Measurements from ENCODE around the gene STAT5A. TPM values are rescaled to one million over a fixed set of nuclear protein-coding genes. Genes with fewer than 3 reads are reported as not detected.

Gene STAT5A
- total RNA-seq, 2 donors from 2014 or later: 3.5 to 4.8 TPM

- Histone ChIP-seq H3K9ac (ENCODE audit: extremely low read depth, low read length, poor library complexity, severe bottlenecking) (no peak overlapping the region), H3K4me1 (ENCODE audit: control insufficient read depth, insufficient read depth, low read length) (no peaks in the 10 kb centered on the region), H3K36me3 (ENCODE audit: control insufficient read depth, insufficient read depth, low read length) (no peaks in the 10 kb centered on the region), H3K4me3 (ENCODE audit: low read length) (no peak overlapping the region), H3K9me3 (ENCODE audit: control insufficient read depth, low read length) (no peaks in the 10 kb centered on the region), H3K27me3 (ENCODE audit: control insufficient read depth, insufficient read depth, low read length, poor library complexity, severe bottlenecking) (peaks cover 21% of the 10 kb centered on the region), H3K27ac (ENCODE audit: low read depth, low read length) (no peak overlapping the region)
- Mint-ChIP-seq H3K27ac (no peak overlapping the region), H3K9me3 (no peaks in the 10 kb centered on the region), H3K27me3 (ENCODE audit: insufficient read depth) (peaks cover 16% of the 10 kb centered on the region), H3K36me3 (ENCODE audit: low read depth) (no peaks in the 10 kb centered on the region), H3K4me3 (no peak overlapping the region), H3K4me1 (peaks cover 3% of the 10 kb centered on the region)
- TF ChIP-seq, protein P1, sequence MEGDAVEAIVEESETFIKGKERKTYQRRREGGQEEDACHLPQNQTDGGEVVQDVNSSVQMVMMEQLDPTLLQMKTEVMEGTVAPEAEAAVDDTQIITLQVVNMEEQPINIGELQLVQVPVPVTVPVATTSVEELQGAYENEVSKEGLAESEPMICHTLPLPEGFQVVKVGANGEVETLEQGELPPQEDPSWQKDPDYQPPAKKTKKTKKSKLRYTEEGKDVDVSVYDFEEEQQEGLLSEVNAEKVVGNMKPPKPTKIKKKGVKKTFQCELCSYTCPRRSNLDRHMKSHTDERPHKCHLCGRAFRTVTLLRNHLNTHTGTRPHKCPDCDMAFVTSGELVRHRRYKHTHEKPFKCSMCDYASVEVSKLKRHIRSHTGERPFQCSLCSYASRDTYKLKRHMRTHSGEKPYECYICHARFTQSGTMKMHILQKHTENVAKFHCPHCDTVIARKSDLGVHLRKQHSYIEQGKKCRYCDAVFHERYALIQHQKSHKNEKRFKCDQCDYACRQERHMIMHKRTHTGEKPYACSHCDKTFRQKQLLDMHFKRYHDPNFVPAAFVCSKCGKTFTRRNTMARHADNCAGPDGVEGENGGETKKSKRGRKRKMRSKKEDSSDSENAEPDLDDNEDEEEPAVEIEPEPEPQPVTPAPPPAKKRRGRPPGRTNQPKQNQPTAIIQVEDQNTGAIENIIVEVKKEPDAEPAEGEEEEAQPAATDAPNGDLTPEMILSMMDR (conservative IDR thresholded peaks at IDR 0.05): no peak
- WGBS, 2 experiments (ENCODE audit: insufficient coverage in 1 of 2, insufficient read length in 1 of 2): 90 to 100% methylated on average over 5 to 7 of the region's 7 CpGs
- DNase-seq: peak; percentile 40
Observed at GRCh38 chr17:42283241-42284023, 4.9 kb upstream of the STAT5A start.

GRCh38 chr17:42284024-42284369 is 4.3 kb upstream of the STAT5A start:
- H3K4me3 Mint-ChIP-seq: no peak overlapping the region

DNA sequence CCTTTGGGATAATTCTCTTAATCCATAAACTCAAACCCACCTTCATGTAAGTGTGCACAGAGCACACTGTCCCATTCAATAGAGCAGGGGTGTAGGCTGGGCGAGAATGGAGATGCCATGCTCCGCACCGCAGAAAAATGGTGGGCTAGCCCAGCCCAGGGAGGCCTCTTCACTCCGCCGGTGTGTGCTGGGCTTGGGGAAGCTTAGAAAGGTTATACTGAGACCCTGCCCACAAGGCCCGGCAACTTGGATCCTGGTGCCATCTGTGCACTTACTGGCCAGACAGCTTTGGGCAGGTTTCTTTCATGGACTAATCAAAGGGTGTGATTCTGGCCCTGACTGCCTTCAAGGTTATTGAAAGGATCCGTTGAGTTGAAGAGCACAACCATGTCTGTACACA is 3.7 kb upstream of the STAT5A start:
- H3K4me3 Mint-ChIP-seq: no peak overlapping the region
- Histone ChIP-seq H3K9ac (ENCODE audit: extremely low read depth, low read length, poor library complexity, severe bottlenecking) (no peak overlapping the region), H3K4me3 (ENCODE audit: low read length) (no peak overlapping the region), H3K36me3 (ENCODE audit: control insufficient read depth, insufficient read depth, low read length) (no peaks in the 10 kb centered on the region), H3K27me3 (ENCODE audit: control insufficient read depth, insufficient read depth, low read length, poor library complexity, severe bottlenecking) (peaks cover 32% of the 10 kb centered on the region), H3K9me3 (ENCODE audit: control insufficient read depth, low read length) (no peaks in the 10 kb centered on the region), H3K4me1 (ENCODE audit: control insufficient read depth, insufficient read depth, low read length) (no peaks in the 10 kb centered on the region), H3K27ac (ENCODE audit: low read depth, low read length) (no peak overlapping the region)
- TF ChIP-seq, protein P1 (conservative IDR thresholded peaks at IDR 0.05): no peak
- no peak overlapping the region for H3K27ac Mint-ChIP-seq
- H3K27me3 Mint-ChIP-seq (ENCODE audit: insufficient read depth): peaks cover 26% of the 10 kb centered on the region
- 93 to 94% methylated on average over 5 to 7 of the region's 7 CpGs for WGBS, 2 experiments (ENCODE audit: insufficient coverage in 1 of 2, insufficient read length in 1 of 2)
- H3K36me3 Mint-ChIP-seq (ENCODE audit: low read depth): no peaks in the 10 kb centered on the region
- H3K4me1 Mint-ChIP-seq: peaks cover 3% of the 10 kb centered on the region
- no peaks in the 10 kb centered on the region for H3K9me3 Mint-ChIP-seq
- peak; percentile 40 for DNase-seq

More at GRCh38 chr17:42284024-42284369, 4.3 kb upstream of the STAT5A start:
- 89% methylated on average over 5 of the region's 5 CpGs; no CpG with 5 or more reads in 1 of the 2 experiments for WGBS, 2 experiments (ENCODE audit: insufficient coverage in 1 of 2, insufficient read length in 1 of 2)
- H3K27me3 ChIP-seq (ENCODE audit: control insufficient read depth, insufficient read depth, low read length, poor library complexity, severe bottlenecking): peaks cover 27% of the 10 kb centered on the region
- no peak overlapping the region for H3K27ac ChIP-seq (ENCODE audit: low read depth, low read length)
- Mint-ChIP-seq H3K27me3 (ENCODE audit: insufficient read depth) (peaks cover 21% of the 10 kb centered on the region), H3K9me3 (no peaks in the 10 kb centered on the region), H3K36me3 (ENCODE audit: low read depth) (no peaks in the 10 kb centered on the region), H3K4me1 (peaks cover 3% of the 10 kb centered on the region), H3K27ac (no peak overlapping the region)
- no peaks in the 10 kb centered on the region for H3K9me3 ChIP-seq (ENCODE audit: control insufficient read depth, low read length)
- TF ChIP-seq, protein P1 (conservative IDR thresholded peaks at IDR 0.05): no peak
- no peaks in the 10 kb centered on the region for H3K36me3 ChIP-seq (ENCODE audit: control insufficient read depth, insufficient read depth, low read length)
- DNase-seq: no peak
- no peaks in the 10 kb centered on the region for H3K4me1 ChIP-seq (ENCODE audit: control insufficient read depth, insufficient read depth, low read length)
- H3K4me3 ChIP-seq (ENCODE audit: low read length): no peak overlapping the region
- H3K9ac ChIP-seq (ENCODE audit: extremely low read depth, low read length, poor library complexity, severe bottlenecking): no peak overlapping the region

All from endodermal cell (in vitro differentiated cells).